Ishikawa (cell line): Measurements from ENCODE around the gene TMEM270.

ENCODE experiments used
- CREB1 ChIP-seq: IDR thresholded peaks from 2 replicates; pipeline ENCODE4 v1.6.1; 2012; ENCODE audit warnings: low read depth
- EGR1 ChIP-seq: IDR thresholded peaks from 2 replicates; pipeline ENCODE4 v1.6.1; 2012
- EP300 ChIP-seq: IDR thresholded peaks from 2 replicates; pipeline ENCODE4 v1.6.1; 2012; ENCODE audit warnings: borderline replicate concordance
- NFIC ChIP-seq: IDR thresholded peaks from 2 replicates; pipeline ENCODE4 v1.6.1; 2012
- RAD21 ChIP-seq: IDR thresholded peaks from 2 replicates; pipeline ENCODE4 v1.6.1; 2012; ENCODE audit warnings: low read depth
- TAF1 ChIP-seq: IDR thresholded peaks from 2 replicates; pipeline ENCODE4 v1.6.1; 2012; ENCODE audit warnings: low read depth, mild to moderate bottlenecking

DNA sequence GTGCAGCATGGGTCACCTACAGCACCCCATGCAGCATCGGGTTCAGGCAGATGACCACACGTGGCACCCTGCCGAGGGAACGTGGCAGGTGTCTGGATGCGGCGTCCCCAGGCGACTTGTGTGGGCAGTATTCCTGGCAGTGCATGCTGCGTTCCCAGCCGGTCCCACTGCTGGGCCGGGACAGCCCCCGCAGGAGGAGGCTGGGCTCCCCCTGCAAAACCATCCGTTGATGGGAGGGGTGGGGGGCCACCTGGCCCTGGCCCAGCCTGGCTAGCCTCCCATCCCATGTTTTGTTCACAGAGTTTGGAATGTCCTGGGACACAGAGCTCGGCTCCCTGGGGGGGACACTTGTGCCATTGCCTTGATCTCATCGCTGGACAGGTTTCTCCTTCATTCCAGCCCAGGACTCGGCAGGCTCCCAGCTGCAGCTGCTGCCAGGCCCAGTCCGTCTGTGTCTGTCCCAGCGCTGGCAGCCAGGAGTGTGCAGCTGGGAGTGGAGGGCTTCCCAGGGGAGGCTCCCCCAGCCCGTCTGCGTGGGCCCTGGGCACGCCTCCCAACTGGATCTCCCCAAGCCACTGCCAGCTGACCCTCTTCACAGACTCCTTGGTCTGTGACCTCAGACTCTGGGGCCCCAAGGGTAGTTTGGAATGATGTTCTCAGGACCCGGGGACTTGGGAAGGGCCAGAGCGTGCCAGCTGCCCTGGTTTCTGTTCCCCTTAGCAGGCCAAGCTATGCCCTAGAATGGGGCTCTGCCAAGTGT is 32.6 kb downstream of the TMEM270 start:
- TF ChIP-seq EGR1: no peak
- TF ChIP-seq TAF1: no peak
- TF ChIP-seq RAD21: no peak
- TF ChIP-seq NFIC: no peak
- TF ChIP-seq CREB1: no peak
- TF ChIP-seq EP300: no peak
